GM20431 (cell line): Measurements from ENCODE around the gene PHB1.
"Not testable (repeated sequence)": the region's sequence is repeated elsewhere in the genome, so short reads cannot be mapped to it uniquely, and the experiment has no call there.

Experiments used
- in situ Hi-C: fragments of 300-500 bp; cut with MseI, MboI; formaldehyde crosslinking; loops from one replicate; pipeline ENCODE4 v1.15.0; 2020; ENCODE audit warnings: low sequenced_read_pairs; ENCODE audit not compliant: unreplicated experiment

The PHB1 gene

GRCh38 chr17:49384951-49385350 lies 29.7 kb downstream of the PHB1 start:
- in situ Hi-C loops = loop anchor here (10.0 kb wide), 1 partner anchor 70 kb away; no protein-coding TSS in a partner anchor

- in situ Hi-C loops = loop anchor here (10.0 kb wide), 1 partner anchor 68 kb away; no protein-coding TSS in a partner anchor
Measured at GRCh38 chr17:49383060-49383459, 31.6 kb downstream of the PHB1 start.

DNA sequence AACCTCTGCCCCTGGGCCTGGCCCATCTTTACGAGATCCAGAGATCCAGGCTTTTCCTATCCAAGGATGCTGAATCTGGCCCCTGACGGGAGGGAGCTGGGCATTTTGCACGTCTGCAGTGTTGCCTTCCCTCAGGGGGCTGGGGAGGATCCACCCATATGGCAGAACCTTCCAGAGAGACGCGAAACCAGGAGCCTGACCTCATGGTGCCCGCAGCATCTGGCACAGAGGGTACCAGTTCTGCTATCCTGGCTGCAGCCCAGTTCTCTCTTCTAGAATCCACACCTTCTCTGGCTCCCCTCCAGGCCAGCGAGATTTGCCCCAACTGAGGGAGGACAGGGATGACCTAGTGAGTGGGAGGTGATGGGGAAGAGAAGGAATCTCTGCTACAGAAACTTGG lies 32.1 kb downstream of the PHB1 start:
- in situ Hi-C loops = loop anchor here (10.0 kb wide), 1 partner anchor 68 kb away; no protein-coding TSS in a partner anchor

DNA sequence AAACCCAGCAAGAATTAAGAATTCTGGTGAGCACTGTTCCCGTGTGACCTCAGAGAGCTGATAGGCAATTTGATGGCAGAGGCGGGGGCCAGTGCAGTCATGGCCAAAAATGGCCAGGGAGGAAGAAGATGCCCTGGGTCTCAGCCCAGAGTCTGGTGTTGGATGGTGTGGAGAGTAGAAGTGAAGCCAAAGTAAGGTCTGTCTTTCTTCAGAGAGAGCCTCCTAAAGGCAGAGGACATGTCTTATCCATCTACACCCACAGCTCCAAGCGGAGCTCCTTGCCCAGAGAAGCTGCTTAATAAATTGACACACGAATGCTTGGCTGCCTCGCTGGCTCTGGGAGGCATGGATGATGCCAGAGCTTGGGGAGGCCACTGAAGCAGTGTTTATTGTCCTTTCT lies 32.9 kb downstream of the PHB1 start:
- in situ Hi-C loops = loop anchor here (10.0 kb wide), 1 partner anchor 67 kb away; no protein-coding TSS in a partner anchor

DNA sequence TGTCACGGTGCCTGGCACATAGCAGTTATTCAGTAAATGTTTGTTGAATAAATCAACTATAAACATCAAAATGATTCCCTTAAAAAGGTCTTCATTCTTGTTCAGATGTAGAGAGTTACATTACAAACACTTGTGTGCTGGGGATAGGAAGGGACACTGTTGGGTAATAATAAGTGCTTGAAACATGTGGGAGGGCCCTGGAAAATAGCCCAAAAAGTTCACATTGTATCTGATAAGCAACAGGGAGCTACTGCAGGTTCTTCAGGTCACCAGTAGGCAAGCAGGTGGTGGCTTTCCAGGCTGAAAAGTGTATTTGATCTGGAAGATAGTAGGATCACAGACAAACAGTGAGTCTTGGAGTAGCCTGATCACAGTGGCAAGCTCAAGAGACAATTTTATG lies 33.6 kb downstream of the PHB1 start:
- in situ Hi-C loops = loop anchor here (10.0 kb wide), 1 partner anchor 66 kb away; no protein-coding TSS in a partner anchor

GRCh38 chr17:49379926-49380325 lies 34.8 kb downstream of the PHB1 start:
- in situ Hi-C loops = loop anchor here (10.0 kb wide), 1 partner anchor 65 kb away; no protein-coding TSS in a partner anchor

- in situ Hi-C loops = no loop called here
Measured at GRCh38 chr17:49378311-49378710, 36.4 kb downstream of the PHB1 start.

- in situ Hi-C loops = no loop called here
Measured at GRCh38 chr17:49375544-49375943, 39.1 kb downstream of the PHB1 start.

DNA sequence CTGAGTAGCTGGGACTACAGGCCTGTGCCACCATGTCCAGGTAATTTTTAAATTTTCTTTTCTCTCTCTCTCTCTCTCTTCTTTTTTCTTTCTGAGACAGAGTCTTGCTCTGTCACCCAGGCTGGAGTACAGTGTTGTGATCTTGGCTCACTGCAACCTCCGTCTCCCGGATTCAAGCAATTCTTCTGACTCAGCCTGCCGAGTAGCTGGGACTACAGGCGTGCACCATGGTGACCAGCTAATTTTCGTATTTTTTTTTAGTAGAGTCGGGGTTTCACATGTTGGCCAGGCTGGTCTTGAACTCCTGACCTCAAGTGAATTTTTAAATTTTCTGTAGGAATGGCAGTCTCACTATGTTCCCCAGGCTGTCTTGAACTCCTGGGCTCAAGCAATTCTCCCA lies 41.6 kb downstream of the PHB1 start:
- in situ Hi-C loops = no loop called here

DNA sequence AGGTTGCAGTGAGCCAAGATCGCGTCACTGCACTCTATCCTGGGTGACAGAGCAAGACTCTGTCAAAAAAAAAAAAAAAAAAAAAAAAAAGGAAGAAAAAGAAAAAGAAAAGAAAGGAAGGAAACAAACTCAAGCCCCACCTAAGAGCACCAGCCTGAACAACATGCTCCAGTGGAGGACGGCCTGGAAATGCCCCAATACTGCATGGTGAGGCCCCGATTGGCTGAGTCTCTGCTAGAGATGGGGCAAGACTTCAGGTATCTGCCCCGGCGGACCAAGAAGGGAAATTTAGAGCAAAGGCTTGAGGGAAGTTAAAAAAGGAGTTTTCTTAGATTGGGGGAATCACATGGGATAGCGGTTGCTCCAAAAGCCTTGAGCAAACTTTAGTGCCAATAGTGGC lies 42.3 kb downstream of the PHB1 start:
- in situ Hi-C loops = no loop called here

DNA sequence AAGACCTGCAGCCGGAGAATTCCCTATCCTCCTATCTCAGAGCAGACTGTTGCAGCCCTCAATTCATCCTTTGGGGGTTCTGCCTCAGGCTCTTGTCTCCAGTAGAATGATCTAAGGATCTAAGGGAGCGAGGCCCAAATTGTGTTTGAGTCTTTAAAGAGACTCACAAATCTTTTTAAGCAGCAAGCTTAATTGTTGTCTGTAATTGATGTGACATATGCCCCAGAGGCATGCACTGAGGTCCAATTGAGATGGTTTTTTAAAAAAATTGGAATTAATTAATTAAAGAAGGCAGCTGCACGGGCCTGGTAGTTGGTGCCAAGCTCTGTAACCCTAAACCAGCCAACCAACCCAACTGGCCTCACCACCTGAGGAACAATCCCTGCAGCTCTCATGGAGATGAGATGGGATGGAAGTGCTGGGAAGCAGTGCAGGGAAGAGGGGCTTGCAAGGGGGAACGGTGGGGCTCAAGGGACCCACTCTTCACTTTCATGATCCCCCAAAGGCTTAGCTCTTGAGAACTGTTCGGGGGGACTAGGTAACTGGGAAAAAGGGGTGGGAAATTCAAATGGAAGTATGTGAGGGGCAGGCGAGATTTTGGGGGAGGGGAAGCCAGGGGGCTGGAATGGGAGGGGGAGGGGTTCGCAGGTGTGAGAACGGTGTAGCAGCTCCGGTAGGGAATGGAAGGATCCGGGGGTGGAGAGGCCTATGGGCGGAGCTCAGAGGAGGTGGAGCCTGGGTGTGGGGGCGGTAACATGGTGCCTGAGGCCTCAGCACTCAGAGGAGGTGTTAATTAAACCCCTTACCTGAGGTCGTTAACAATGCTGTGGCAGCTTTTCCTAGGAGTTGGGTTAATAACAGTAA lies 43.5 kb downstream of the PHB1 start:
- in situ Hi-C loops = no loop called here

DNA sequence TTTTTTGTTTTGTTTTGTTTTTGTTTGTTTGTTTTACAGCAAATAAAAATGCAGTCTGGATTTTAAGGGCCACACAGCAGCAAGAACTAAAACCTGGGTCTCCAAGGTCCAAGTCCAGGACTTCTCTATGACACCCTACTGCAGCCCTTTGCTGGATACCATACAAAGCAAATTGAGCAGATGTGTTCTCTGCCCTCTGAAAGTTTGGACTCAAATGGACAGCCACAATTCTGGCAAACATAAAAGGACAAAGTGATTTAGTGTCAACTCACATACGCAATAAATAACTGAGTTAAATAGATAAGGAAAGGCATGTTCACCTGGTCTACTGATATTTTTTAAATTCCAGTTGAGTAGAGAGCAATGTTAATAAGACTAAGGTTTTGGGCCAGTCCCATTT lies 44.9 kb downstream of the PHB1 start:
- in situ Hi-C loops = no loop called here

- in situ Hi-C loops = no loop called here
Measured at GRCh38 chr17:49369089-49369488, 45.6 kb downstream of the PHB1 start.

GRCh38 chr17:49365667-49366066 lies 49.0 kb downstream of the PHB1 start:
- in situ Hi-C loops = no loop called here

DNA sequence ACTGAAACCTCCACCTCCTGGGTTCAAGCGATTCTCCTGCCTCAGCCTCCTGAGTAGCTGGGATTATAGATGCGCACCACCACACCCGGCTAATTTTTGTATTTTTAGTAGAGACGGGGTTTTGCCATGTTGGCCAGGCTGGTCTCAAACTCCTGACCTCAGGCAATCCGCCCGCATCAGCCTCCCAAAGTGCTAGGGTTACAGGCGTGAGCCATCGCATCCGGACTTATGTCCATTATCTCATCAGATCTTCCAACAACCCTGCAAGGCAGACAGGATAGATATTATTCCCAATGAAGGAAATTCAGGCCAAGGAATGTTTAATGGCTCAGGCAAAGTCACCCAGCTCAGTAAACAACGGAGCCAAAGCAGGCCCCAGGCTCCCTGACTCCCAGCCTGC lies 49.6 kb downstream of the PHB1 start:
- in situ Hi-C loops = not testable (repeated sequence)

DNA sequence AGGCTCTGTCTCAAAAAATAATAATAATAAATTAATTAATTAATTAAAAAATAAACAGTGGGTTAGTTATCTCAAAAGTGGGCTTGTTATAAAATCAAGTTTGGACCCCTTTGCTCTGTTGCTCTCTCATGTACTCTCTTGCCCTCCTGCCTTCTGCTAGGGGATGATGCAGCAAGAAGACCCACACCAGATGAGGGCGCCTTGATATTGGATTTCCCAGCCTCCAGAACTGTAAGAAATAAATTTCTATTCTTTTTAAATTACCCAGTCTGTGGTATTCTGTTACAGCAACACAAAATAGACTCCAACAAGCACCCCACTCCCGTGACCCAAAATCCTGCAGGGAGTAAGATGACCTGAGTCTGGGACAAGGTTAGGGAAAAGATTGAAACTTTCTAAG lies 50.6 kb downstream of the PHB1 start:
- in situ Hi-C loops = no loop called here

- in situ Hi-C loops = no loop called here
Measured at GRCh38 chr17:49363251-49363650, 51.4 kb downstream of the PHB1 start.

- in situ Hi-C loops = no loop called here
Measured at GRCh38 chr17:49362723-49363117, 52.0 kb downstream of the PHB1 start.

DNA sequence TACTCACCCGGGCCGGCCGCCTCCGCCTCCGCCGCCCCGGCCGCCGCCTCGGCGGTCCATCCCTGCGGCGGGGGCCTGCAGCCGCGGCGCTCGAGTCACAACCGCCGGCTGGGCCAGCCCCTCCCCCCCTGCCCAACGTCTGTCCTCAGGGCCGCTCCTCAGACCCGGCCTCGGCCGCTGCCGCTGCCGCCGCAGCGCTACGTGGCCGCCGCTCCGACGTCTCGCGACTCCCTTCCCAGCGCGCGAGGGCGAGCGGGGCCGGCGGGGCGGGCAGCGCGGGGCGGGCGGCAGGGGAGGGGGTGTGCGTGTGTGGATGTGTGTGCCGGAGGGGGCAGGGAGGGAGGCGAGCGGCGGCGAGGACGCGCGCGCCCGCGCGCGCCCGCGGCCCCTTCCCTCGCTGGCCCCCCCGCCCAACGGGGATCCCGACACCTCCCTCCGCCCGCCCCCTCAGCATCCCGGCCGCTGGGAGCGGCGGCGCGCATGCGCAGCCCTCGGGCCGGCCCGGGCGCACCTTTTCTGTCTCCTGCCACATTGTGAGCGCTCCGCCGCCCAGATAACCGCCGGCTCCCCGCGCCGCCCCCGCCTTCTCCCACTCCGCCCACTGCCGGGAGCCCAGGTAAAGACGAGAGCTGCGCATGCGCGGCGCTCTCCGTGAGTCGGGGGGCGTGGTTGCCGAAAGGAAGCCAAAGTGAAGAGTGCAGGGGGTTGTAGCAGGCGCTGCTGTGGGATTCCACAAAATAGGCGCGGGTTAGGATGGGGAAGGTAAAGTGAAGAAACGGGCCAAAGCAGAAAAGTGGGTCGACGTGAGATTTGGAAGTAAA lies 52.6 kb downstream of the PHB1 start, which contains the start of gene ZNF652:
Gene ZNF652 (minus strand): TSS at position 349 of the 821 bp plus-strand sequence. CDS start 44,525 bp downstream, outside the sequence.
- in situ Hi-C loops = no loop called here

- in situ Hi-C loops = no loop called here
Measured at GRCh38 chr17:49361129-49361901, 53.4 kb downstream of the PHB1 start.
